DOHH2 (cell line): ENCODE results near the gene PCDHA2.

Experiments
- EZH2phosphoT487 ChIP-seq: fragments of 200-600 bp; sonication (generic); IDR thresholded peaks from 2 replicates; pipeline ENCODE4 v1.6.1; 2017; ENCODE audit warnings: borderline replicate concordance, mild to moderate bottlenecking, antibody characterized with exemption, low read length, moderate library complexity, mixed read lengths
- TF ChIP-seq, protein P1 (sequence below): fragments of 200-600 bp; sonication (generic); IDR thresholded peaks from one replicate; pipeline ENCODE4 v1.5.1; 2014; ENCODE audit warnings: antibody characterized with exemption, mild to moderate bottlenecking, low read depth, low read length; ENCODE audit not compliant: poor library complexity, severe bottlenecking

DNA sequence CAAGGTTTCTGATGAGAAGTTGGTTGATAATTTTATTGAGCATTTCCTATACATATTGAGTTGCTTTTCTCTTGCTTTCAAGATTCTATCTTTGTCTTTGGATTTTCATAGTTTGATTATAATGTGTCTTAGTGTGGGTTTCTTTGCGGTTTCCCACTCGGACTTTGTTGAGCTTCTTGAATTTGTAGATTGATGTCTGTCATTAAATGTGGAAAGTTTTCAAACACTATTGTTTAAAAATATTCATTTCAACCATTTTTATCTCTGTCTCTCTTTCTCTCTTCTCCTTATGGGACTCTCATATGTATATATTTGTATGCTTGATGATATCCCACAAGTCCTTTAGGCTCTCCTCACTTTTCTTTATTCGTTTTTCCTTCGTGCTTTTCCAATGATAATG, 27.2 kb upstream of the PCDHA2 start:
- TF ChIP-seq, protein P1, sequence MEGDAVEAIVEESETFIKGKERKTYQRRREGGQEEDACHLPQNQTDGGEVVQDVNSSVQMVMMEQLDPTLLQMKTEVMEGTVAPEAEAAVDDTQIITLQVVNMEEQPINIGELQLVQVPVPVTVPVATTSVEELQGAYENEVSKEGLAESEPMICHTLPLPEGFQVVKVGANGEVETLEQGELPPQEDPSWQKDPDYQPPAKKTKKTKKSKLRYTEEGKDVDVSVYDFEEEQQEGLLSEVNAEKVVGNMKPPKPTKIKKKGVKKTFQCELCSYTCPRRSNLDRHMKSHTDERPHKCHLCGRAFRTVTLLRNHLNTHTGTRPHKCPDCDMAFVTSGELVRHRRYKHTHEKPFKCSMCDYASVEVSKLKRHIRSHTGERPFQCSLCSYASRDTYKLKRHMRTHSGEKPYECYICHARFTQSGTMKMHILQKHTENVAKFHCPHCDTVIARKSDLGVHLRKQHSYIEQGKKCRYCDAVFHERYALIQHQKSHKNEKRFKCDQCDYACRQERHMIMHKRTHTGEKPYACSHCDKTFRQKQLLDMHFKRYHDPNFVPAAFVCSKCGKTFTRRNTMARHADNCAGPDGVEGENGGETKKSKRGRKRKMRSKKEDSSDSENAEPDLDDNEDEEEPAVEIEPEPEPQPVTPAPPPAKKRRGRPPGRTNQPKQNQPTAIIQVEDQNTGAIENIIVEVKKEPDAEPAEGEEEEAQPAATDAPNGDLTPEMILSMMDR = no peak
- TF ChIP-seq EZH2phosphoT487 = no peak
